HG02970 (cell line): ENCODE results near the gene SELENOS.

Experiments used
- ATAC-seq: cut with Tn5 transposase; IDR thresholded peaks from one replicate; pipeline ENCODE4 v1.9.1; 2021; ENCODE audit warnings: mild to moderate bottlenecking, moderate library complexity, moderate number of reproducible peaks; ENCODE audit not compliant: unreplicated experiment, low FRiP score

The SELENOS gene, protein sequence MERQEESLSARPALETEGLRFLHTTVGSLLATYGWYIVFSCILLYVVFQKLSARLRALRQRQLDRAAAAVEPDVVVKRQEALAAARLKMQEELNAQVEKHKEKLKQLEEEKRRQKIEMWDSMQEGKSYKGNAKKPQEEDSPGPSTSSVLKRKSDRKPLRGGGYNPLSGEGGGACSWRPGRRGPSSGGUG

GRCh38 chr15:101277038-101277822 lies at the start of gene SELENOS:
SELENOS (minus strand) TSS chr15:101277485; CDS start chr15:101277417, 68 bp downstream.
- peak; percentile 87 for ATAC-seq

GRCh38 chr15:101326462-101327146 lies 49.3 kb upstream of the SELENOS start:
- no peak for ATAC-seq

GRCh38 chr15:101326026-101326315 lies 48.7 kb upstream of the SELENOS start:
- no peak for ATAC-seq

DNA sequence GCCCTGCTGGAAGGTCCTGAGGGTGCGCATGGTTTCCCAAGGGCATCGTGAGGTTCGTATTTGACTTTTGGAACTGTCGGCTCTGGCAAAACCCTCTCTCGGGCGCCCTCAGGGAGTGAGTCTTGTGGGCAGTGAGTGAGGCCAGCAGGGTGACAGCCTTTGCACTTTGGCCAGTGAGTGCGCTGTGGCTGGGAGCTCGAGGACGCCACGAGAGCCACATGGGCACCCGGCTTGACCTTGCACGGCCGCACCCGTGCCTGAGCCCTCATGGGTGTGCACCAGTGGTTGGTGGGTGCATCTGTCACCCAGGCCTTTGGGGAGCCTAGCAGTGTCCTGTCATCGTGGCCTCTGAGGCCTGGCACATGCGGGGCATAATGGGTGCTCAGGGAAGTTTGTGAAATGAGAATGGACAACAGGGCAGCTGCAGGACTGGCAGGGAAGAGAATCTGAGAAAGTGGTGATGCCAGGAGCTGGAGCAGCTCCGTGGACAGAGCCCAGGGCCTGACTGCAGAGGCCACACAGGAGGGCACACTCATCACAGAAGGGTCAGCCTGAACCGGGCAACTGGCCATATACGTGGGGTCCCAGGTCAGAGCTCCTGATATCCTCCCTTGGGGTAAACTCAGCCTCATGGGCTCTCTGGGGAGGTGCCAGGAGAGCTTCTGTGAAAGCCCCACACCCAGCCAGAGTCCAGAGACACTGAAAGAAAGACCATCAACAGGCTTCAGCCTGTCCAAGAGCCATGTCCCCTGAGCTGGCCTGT lies 48.2 kb upstream of the SELENOS start:
- ATAC-seq, result no peak

GRCh38 chr15:101324524-101325177 lies 47.4 kb upstream of the SELENOS start:
- ATAC-seq, result no peak

DNA sequence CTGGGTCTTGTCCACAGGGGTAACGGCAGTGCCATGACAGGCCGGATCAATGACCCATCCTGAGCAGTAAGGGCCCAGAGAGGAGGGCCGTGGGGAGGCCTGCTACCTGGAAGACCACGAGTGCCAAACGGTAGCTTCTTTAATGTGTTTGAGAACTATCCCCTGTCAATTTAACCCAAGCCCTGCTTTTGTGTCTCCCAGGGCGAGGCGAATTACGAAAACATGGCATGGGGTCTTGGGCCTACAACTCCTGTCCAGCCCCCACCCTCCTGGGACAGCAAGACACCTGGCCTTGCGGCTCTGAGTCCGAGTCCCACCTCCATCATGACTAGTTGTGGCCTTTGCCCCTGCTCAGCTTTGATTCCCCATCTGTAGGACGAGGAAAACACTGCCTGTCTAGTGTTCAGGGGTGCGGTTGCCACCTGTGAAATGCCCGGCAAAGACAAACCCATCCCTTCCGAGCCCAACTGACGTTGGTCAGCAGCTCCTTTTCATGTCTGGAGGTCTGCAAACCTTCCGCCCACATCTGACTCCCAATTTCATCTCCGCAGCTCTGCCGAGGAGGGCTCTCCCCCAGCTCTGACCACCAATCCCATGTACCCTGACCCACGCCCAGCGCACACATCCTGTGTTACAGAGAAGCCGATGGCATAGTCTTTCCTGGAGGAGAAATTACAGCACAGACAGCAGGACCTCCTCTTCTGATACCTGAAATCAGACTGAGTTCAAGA lies 46.7 kb upstream of the SELENOS start:
- ATAC-seq, result no peak

DNA sequence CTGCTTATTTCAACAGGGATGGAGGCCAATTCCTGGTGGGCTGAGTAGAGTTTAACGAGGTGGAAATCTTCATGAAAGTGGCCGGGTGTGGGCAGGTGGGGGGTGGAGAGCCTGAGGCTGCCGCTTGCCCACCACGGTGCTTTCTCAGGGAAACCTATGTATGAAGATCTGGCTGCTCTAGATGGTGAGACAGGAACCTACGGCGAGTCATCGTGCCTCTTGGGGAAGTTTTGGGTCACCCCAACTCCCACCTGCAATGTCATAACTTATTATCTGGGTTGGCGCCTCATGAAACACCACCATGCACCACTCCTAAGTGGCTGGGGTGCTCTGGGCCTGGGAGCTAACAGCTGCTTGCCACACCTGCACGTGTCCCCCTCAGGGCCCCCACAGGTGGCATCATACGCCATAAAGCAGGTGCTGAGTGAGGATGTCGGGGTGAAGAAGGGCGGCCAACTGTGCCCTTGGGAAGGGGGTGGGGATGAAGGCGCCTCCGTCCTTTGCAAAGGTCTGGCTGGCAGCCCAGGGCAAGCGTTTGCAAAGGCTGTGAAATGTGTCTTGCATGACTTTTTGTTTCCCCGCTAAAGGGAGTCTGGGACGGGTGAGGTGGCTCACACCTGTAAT lies 45.7 kb upstream of the SELENOS start:
- no peak for ATAC-seq

GRCh38 chr15:101322016-101322695 lies 44.9 kb upstream of the SELENOS start:
- no peak for ATAC-seq

- no peak for ATAC-seq
Observed at GRCh38 chr15:101320501-101321052, 43.3 kb upstream of the SELENOS start.

- ATAC-seq, result no peak
Observed at GRCh38 chr15:101318839-101319238, 41.6 kb upstream of the SELENOS start.

- no peak for ATAC-seq
Observed at GRCh38 chr15:101318147-101318819, 41.0 kb upstream of the SELENOS start.

DNA sequence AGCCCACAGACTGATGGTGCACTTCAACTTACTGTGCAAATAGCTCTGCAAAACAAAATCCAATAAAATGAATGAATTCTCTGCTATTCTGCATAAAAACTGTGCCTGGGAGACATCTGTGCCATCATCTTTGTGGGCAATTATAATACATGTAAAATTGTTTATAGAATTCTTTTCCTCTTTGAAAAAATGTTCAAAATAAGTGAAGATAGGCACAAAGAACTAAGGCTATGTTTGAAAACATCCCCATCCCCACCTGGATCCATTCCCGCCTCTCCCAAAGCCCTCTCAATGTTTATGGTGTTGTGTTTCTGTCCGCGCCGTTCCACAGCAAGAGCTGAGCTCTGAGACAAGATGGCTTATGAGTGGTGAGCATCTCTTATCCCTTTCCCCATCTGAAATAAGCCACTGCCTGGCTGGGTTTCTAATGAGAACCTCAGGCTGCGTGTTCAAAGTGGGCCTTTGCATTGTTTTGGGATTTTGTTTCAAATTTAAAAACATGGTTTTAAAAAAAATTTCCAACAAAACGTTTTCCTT lies 40.1 kb upstream of the SELENOS start:
- ATAC-seq, result no peak

- ATAC-seq, result no peak
Observed at GRCh38 chr15:101316529-101316928, 39.2 kb upstream of the SELENOS start.

DNA sequence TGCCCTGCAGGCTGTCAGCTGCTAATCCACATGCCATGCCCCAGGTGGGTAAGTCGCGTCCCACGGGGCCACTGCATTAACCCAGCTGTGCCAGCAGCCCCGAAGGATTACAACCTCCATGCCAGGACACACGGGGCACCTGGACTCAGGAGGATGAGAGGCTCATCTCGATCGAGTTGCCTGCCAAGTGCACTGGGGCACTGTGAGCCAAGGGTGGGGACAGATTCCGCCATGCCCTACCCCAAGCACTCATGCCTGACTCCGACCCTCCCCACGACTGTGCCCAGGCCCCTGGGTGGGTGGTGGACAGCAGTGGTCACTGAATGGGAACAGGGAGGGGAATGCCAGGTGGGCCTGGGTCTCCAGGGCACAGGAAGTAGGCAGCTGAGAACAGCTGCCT lies 38.5 kb upstream of the SELENOS start:
- no peak for ATAC-seq

DNA sequence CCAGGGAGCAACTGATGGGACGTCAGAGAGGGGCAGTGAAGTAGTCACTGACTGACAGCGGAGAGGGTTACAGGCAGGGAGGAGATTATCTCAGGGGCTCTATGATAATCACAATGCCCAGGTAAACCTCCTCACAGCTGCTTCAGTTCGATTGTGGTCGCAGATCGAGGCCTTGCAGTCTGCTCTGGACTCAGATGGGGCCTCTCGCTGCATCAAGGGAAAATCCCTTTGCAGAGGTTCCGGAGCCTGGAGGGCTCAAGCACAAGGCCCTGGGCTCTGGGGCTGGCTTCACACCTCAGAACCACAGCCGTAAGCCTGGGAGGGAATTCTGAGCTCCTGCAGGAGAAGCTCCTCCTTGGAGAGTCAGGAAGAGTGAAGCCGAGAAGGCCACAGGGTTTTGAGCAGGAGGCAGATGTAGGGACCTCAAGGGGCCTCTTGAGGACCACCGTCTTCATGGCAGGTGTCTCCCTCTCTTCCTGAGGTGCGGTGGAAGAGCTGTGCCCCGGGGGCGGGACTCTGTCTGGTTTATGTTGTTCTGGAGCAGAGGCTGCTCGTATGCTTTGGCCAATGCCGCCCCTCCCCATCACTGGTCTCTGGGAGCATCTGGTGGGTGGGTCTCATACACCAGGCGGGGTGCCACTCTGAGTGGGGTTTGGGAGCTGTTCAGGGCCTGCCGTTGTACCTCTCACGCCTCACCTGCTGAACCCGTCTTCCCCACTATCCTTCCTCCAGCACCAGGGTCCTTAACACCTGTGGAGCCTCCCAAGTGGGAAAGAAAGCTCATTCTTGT lies 37.2 kb upstream of the SELENOS start:
- no peak for ATAC-seq

DNA sequence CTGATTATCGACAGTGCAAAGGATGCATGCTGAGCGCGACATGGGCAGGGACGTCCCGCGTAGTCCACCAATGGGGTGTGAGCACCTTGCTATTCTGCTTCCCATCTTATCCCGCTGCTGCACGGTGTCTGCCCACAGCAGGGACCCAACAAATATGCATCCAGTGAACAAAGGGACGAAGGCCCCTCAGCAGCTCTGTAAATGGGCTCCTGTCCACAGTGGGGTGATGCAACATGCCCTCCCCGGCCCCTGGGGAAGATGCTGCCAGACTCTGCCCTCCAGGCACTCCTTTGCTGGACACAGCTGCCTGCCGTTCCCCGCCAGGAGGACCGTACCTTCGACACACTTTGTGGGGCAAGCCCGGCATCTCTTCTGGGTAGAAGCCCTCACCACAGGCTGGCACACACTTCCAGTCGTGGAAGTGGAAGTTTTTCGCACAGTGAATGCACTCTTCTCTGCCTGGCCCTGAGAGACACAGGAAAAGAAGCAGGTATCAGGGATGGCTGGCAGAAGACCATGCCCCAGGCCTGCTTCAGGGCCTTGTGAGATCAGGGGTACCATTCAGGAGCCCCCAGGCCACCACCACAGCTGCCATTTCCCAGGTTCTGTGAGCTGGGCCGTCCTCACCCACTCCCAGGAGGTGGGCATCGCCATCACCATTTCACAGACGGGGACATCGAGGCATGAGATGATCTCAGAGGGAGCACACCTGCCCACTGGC lies 35.9 kb upstream of the SELENOS start:
- ATAC-seq, result no peak
